Prostate gland (tissue), 2 donors: ENCODE data around the gene PLCD3.

ENCODE experiments used
- CTCF ChIP-seq, 4 experiments: fragments of 200-600 bp in 2 of 4; fragments of 450-650 bp in 2 of 4; sonication (generic) in 2 of 4; IDR thresholded peaks; 1 replicate in 3 of 4; 2 replicates in 1 of 4; pipeline ENCODE4 v1.5.1; 2016 to 2019; ENCODE audit warnings: antibody characterized with exemption in 4 of 4, mild to moderate bottlenecking in 2 of 4, moderate library complexity in 2 of 4
- POLR2A ChIP-seq: fragments of 450-650 bp; IDR thresholded peaks from one replicate; pipeline ENCODE4 v1.6.1; 2016; ENCODE audit warnings: antibody characterized with exemption, mild to moderate bottlenecking
- POLR2AphosphoS5 ChIP-seq: sonication (generic); formaldehyde crosslinking; IDR thresholded peaks from one replicate; pipeline ENCODE4 v1.6.1; 2017; ENCODE audit warnings: antibody characterized with exemption

GRCh38 chr17:45081047-45081703, 51.1 kb downstream of the PLCD3 start:
- TF ChIP-seq POLR2AphosphoS5 (no peak), CTCF (IDR thresholded peaks at IDR 0.05) (no peak), POLR2A (no peak)
